SHP77 (cell line): Measurements from ENCODE around the gene RAB7B.
"Not testable (repeated sequence)": the region's sequence is repeated elsewhere in the genome, so short reads cannot be mapped to it uniquely, and the experiment has no call there.

ENCODE experiments used
- DNase-seq, 2 experiments: peaks; one replicate each; lab custom pipeline; 2025; lab: John Stamatoyannopoulos, UW

RAB7B gene

DNA sequence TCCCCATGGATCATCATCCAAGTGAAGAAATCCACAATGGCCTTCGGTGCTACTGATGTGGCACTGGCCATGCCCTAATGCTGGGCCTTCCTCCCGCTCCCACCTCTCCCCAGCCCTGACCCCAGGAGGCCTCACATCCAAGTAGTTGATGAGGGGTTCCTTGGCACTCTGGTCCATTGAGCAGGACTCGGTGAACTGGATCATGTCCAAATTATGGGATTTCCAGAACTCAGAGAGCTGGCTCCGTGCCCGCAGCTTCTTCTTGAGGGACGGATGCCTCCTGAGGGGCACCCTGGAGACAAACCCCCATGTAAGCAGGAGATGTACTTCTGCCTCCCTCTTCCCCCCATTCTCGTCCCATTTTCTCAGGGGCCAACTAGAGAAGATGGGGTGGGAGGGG is 19.6 kb upstream of the RAB7B start:
- no peak for DNase-seq

DNA sequence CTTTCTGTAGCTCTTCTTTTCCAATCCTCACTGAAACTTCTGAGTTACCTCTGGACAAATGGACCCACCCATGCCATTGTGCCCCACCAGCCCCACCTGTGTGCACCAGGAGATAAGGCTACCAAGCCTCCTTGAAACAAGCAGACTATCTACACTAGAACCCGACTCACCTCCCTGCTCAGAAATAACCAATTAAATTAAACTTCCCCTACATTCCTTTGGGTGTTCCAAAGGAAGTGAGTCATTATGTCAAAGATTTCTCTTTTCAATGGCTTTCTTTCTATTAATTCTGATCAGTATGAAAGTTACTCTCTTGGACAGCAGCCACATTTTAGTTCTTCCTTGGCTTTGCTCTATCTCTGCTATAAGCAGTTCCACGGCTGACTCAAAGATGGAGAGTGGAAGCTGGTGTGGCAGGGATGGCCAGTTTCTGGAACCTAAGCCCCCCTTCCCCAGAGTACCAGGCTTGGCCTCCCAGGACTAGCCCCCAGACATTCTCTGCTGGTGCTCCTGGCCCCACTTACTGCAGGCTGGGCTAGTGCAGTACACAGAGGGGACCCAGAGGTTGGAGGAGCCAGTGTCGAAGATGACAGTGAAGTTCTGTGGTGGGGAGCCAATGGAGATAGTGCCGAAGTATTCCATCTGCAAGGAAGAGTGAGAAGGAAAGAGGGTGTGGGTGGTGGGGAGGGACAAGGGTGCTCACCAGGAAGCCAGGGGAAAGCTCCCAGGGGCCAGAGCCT is 18.6 kb upstream of the RAB7B start:
- no peak for DNase-seq

DNA sequence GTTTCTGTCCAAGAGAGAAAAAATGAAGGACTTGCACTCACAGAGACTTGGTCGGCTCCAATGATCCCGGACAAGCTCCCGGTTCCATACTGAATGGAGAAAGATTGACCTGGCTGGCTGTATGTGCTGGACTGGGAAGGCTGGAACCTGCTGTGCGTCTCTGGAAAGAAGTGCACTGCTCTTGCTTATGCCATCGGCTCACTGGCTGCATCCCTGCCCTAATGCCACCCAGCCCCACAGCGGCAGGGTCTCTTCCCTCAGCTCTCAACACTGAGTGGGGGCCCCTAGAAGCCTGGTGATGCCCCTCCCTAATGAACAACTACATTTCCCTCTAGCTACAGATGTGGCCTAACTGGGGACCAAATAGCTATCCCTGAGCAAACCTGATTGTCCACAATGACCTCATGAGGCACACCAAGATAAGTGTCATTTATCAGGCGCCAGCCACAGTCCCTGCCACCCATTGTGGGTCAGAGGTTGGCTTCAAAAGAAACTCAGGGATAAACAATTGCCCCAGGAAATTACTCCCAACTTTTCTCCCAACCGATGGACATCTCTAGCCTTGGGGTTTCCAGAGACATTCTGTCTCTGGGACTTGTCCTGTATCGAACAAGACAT is 17.9 kb upstream of the RAB7B start:
- no peak for DNase-seq

DNA sequence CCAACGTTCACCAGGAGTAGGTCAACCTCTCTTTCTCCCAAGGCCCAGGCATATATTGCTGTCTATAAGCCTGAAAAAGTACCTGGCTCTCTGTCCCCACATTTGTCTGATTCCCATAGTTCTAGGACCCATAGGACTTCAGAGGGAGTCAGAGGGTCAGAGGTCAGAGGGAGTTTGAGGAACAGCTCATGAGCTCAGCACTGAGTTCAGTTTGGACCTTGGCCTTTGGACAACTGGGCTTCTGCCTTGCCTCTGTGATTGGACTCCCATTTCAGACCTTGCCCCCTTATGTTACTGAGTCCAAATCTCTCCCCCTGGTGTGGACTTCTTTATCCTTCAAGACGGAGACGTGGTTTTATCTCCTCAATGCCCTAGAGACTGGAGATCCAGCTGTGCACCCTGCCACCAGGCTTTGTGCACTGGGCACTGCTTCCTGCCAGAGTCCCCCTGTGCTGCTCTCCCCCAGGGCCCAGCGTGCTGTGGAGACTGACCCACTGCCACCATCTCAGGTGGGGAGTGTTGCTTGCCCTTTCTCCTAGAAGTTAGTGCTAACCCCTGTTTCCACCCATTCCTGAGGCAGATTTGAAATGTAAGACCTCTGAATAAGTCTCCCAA is 17.3 kb upstream of the RAB7B start:
- DNase-seq, result no peak

DNA sequence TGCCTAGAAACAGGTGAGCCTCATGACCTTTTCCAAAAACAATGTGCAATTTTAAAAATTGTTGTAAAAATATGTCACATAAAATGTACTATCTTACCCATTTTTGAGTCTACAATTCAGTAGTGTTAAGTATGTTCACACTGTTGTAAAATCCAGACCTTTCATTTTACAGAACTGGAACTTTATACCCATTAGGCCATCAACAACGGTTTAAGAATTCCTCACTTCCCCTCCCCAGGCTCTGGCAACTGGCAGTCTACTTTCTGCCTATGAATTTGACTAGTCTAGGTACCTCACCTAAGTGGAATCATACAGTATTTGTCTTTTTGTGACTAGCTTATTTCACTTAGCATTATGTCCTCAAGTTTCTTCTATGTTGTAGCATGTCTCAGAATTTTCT is 11.9 kb upstream of the RAB7B start:
- DNase-seq, result no peak

DNA sequence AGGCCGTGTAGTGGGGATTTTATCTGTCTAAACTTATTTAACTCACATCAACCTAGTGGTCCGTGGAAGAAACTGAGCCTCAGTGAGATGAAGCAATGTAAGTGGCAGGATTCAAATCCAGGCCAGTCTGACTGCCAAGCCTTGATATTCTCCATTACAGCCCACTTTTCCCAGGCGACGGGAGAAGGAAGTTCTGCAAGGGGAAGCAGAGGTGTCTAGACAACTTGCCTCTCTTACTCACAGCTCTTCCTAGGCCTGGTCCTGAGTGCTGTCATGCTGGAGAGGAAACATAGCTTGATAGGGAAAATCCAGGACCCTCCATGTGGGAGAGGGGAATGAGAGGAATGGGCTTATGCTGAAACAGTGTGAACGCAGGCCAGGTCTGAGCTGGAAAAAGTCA is 11.4 kb upstream of the RAB7B start:
- DNase-seq, result no peak

DNA sequence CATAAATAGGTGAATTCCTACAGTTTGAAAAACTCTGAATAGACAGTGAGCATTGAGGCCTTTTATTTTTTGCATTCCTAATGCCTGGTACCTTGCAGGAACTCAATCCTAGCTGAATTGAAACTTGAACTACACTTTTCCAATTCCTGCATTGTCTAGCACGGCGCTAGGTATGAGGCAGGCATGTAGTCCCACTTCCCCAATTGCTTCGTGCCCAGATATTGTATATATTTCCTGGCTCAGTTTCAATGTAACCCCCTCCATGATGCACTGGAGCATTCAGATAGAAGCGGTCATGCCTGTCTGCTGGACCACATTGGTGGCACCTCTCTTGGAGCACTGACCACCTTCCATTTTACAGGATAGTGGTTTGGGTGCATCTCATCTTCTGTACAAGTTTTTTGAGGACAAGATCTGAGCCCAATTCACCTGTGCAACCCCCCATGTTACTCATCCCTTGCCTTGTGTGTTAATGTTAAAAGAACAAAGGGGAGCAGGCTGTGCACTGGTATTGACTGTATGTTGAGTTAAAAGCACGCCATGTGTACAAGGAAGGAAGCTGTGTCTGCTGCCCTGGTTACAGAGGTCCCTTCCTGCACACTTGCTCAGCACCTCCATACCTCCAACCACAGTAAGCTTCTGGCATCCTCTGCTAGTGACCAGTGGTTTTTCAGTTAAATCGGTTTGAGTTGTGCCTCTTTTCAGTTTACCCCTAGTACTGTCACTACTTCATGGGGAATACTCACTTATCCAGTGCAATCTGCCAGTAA is 10.0 kb upstream of the RAB7B start:
- DNase-seq, result no peak

DNA sequence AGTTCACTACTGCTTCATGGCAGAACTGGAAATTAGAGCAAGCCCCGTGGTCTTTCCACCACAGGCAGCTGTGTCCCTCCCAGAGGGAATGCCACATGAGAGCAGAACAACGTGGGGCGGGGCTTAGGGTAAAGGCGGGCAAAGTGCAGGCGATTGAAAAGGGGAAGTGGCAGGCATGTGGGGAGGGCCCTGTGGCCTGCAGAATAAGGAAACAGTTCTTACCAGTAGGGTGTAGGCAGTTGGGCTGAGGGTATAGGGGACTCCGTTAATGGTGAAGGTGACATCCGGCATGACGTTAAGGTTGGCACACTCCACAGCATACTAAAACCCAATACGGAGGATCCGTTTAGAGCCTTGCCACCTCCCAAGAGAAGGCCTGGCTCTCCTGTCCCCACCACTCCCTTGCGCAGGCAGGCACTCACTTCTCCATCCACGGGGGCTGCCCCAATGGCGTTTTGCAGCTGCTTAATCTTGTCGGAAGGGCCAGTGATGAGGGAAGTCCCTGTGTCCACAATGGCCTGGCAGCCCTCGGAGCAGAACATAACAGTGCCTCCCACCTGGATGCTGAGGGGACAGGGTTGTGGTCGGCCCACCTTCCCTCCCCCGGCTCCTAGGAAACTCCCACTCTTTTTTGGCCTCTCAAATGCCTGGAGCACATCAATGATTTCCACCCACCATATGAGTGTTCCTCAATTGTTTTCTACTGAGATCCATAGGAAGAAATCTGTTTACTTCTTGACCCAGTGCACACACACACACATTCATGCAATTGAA is 9.1 kb upstream of the RAB7B start:
- no peak for DNase-seq

DNA sequence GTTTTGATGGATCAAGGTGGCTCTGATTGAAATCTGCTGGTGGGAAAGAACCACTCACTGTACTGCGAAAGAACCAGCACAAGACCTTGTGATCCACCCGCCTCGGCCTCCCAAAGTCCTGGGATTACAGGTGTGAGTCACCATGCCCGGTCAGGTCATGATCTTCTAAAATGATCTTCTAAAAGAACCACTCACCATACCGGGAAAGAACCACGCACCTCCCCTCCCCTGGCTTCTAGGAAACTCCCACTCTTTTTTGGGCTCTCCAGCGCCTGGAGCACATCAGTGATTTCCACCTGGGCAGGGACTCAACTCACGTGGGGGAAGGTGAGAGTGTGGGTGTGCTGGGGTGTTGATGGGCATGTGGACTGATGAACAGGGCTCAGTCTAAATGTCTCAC is 7.9 kb upstream of the RAB7B start:
- DNase-seq, result no peak

DNA sequence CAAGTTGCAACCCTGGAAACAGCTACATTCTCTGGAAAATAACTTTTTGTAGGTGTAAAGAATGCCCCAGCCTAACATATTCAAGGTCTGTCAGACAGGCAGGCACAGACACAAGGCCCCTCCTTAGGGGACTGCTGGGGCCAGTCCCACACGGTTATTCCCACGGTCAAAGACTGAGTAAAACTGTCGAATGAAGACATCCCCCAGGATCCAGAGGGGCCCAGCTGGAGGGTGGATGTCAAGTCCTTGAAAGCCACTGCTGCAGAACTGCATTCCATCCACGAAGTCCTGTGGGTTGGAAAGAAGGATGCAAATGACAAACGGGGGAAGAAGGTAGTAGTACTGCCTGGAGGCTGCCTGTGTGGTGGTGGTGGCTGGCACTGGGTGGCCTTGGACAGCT is 6.9 kb upstream of the RAB7B start:
- no peak for DNase-seq

DNA sequence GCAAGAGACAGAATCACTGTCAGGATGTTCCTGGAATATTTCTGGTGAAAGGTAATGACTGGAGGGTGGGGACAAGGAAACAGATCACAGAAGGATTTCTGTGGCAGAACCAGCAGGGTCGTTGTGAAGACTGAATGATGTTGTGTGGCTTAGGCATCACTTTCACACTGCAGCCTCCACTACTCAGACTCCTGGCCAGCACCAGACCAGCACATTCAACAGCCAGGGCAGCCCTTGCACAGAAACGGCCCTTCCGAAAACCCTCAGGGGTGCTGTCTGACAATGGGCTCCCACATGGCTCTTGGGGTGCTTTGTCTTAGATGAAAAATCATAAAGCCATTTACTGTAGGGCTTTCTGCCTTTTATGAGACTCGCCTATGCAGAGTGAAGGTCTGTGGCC is 3.8 kb upstream of the RAB7B start:
- no peak for DNase-seq

DNA sequence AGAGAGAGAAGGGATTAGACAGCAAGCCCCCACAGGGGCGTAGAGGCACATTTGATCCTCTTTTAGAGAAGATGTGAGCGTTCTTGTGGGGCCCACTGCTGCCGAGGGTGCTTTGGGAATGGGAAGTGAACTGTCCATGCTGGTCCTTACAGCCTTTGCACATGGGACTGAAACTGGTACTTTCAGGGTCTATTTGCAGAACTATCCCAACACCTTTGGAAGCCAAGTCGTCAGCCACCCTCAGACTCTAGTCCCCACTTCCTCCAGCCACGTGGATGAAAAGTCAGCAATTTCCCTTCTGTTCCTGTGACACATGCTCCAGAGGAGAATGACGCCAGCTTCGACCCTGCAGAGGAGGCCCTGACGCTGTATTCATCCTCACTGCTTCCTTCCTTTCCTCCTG is 2.6 kb upstream of the RAB7B start:
- DNase-seq, result no peak

DNA sequence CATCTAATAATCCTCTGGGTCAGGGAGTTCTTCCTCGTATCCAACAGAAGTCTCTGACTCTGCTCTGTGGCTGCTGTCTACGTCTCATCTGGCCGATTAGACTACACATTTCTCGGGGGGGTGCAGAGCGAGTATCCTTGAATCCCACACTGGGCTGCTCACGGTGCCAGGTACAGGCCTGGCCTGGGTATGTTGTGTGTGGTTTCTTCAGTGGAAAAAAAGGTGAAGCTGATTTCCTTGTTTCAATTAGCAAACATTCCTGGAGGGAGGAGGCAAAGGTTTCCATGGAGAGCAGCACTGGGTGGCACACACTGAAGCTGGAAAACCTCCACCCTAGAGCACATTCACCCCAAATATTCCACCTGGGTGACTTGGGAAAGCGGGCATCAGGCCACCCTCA is 2.0 kb upstream of the RAB7B start:
- DNase-seq, result no peak

DNA sequence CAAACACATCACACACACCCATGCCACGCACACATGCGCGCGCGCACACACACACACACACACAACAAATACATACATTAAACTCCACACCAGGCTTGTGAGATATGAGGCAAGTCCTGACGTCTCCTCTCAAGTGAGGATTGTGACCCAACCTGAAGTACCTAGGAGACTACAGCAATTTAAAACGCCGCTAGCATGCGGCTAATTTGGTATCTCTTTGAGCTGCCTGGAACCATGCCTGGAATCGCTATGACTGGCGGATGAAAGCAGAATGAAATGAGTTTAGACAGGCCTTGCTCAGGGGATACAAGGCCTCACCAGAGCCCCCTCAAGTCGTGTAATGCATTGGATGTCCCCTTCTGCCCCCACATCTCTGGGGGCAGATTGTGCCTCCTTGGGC is 1.6 kb upstream of the RAB7B start:
- no peak for DNase-seq

DNA sequence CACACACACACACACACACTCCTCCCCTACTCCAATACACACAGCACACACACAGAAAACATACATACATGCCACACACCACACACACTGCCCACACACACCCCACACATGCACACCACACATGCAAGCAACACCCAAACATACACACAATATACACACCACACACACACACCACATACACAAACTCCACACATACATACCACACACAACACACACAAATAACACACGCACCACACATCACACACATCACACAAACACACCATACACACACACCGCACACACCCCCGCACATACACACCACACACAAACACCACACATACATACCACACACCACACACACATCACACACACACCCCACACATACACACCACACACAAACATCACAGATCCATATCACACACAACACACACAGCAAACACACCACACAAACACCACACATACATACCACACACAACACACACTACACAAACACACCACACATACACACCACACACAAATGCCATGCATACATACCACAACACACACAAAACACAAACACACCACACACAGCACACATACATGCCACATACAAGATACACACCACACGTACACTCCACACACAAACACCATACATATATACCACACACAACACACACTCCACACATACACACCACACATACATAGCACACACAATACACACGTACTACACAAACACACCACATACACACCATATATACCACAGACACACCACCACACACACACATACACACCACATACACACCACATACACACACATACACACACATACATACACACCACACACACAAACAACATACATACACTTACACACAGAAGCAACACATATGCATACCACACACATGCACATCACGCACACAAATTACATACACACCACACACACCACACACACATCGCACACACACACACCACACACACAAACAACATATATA is 932 bp upstream of the RAB7B start:
- no peak for DNase-seq

DNA sequence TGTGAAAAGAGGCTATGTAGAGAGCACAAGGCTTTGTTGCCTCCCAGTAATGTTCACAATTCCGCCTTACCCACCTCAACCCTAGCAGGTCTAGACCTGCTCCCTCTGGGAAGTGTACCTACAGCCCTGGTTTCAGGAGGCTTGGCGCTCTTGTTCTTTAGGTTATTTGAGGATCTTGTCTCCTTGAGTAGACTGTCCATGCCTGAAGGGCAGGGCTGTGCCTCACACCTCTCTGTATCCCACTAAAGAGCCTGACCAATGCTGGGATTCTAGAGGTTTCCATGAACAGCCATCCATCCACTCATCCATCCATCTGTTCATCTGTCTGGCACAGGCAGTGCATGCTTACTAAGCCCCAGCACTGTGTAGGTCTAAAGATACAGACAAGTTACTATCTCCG is 1.0 kb downstream of the RAB7B start:
- DNase-seq, result no peak

DNA sequence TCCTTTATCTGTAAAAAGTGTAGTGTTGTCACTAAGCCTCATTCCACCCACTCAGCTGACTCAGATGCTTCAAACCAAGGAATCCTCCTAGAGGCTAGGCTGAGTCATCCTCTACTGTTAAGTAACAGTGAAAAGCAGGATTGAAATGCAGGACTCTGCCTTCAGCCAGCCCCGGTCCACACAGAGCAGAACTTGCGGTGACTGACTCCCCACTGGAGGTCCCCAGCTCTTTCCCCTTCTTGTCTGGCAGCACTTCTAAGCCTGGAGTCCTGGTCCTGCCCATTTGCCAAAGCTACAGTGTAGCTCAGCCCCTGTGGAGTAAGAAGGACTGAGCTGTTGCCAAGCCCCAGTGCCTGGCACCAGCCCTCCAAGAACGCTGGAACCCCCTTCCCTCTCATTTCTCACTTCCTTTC is 1.7 kb downstream of the RAB7B start:
- DNase-seq, result no peak

DNA sequence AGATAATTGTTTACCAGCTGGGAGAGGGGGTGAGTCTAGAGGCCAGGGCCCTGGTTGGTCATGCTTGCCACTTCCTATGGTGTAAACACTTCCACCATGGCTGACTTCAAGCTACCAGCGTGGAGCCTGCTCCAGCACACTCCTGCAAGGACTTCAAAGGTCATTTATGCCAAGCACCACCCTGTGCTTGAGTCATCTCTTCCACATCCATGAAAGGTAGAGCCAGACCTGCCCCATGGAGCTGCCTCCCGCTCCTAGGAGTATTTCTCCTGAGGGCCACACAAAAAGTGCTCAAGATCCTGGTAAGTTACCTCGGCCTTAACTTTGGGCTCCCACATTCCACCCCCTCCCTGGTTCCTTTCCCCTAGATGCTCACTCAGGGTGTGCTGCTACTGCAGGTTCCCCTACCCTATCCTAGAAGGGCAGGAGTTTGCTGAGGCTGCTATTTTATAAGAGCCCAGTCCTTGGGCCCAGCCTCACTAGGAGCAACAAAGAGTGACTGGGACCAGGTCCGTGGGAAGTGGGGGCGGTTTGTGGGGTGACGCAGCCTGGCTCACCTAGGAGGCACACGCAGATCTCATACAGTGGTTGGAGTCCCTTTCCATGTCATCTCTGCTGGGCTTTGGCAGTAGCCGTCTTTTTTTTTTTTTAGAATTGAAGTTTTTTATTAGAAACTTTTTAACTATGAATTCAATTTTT is 2.4 kb downstream of the RAB7B start:
- DNase-seq, result no peak

DNA sequence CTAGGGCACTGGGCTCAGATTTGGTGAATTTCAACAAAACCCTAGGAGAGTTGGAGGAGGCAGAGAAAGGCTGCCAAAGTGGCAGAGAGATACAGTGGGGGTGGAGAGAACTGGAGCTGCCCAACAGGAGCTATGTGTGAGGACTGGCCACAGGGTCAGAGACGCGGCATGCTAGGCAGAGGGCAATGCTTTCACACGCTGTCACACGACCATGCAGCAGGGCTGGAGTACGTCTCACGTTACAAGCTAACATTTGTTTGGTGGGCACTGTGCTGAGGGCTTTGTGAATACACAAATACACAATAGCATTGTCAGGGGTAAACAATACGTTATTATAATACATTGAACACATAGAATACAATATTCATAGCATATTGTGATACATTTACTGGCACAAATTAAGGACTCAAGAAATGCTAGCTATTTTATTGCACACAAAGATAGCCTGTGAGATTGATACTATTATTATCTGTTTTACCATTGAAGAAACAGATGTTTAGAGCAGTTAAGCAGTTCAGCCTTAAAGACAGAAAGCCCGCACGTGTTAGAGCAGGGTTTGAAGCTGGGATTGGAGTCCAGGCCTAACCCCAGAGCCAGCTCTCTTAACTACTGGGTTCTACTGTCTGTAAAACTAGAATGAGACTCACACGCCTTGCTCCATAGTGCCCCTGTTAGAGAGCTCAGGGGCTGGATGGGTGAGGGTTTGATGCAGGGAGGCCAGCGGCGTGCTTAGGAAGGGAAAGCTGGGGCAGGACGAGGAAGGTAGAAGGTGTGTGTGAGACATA is 4.5 kb downstream of the RAB7B start:
- DNase-seq, result no peak

DNA sequence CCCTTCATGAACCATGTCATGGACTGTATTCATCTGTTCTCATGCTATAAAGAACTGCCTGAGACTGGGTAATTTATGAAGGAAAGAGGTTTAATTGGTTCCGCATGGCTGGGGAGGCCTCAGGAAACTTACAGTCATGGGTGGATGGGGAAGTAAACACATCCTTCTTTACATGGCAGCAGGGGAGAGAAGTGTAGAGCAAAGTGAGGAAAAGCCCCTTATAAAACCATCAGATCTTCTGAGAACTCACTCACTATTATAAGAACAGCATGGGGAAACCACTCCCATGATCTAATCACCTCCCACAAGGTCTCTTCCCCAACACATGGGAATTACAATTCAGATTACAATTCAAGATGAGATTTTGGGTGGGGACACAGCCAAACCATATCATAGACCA is 6.6 kb downstream of the RAB7B start:
- DNase-seq, result not testable (repeated sequence)
